Measurements from ENCODE around the gene COL4A4.

DNA sequence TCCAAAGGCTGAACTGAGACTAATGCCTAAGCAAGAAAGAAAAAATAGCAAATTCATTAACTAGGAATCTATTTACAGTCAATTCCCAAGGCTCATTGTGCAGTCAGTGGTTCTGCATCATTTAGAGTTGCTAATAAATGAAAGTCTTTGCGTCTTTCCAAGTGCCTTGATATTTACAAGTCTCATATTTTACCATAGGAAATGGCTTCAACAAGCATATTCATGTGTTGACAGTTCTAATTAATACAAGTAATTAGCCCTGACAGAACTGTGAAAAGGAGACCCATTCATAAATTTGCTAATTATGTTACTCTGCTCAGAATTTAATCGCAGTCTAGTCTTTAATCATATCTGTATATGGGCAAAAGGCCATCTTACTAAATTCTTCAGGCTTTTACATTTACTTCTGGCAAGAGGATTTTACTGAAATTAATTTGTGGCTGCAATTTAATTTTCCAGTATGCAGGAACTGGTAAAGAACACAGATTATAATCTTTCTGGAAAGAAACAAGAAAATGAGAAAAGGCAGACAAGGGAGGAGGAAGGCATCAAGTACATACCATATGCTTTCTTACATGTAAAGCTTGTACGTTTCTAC lies 201.7 kb downstream of the COL4A4 start:
- TF ChIP-seq MTA1 (CRISPR knock-in tag; IDR thresholded peaks at IDR 0.05; ENCODE audit: borderline replicate concordance) (no peak), ZNF513 (CRISPR knock-in tag; conservative IDR thresholded peaks at IDR 0.05) (no peak), CEBPB (IDR thresholded peaks at IDR 0.05; ENCODE audit: borderline replicate concordance, low read depth, low read length) (no peak), CTCF (CRISPR knock-in tag; IDR thresholded peaks at IDR 0.05) (no peak), CHD2 (IDR thresholded peaks at IDR 0.05; ENCODE audit: low read depth, low read length) (no peak), PLRG1 (conservative IDR thresholded peaks at IDR 0.05) (no peak), HNRNPUL1 (IDR thresholded peaks at IDR 0.05; ENCODE audit: low read depth, low read length) (no peak), ELF4 (CRISPR knock-in tag; IDR thresholded peaks at IDR 0.05; ENCODE audit: borderline replicate concordance) (no peak), CREB1 (IDR thresholded peaks at IDR 0.05) (no peak), CREB1 (CRISPR knock-in tag; IDR thresholded peaks at IDR 0.05) (no peak), ZNF256 (CRISPR knock-in tag; conservative IDR thresholded peaks at IDR 0.05) (no peak), ZIK1 (CRISPR knock-in tag; IDR thresholded peaks at IDR 0.05; ENCODE audit: borderline replicate concordance, low read depth) (no peak), SKIL (CRISPR knock-in tag; IDR thresholded peaks at IDR 0.05; ENCODE audit: borderline replicate concordance) (no peak), EP300 (IDR thresholded peaks at IDR 0.05; ENCODE audit: low read depth in 2 of 2, low read length in 2 of 2) (no peak), EP300 (CRISPR knock-in tag; IDR thresholded peaks at IDR 0.05; ENCODE audit: borderline replicate concordance) (no peak), GABPB1 (CRISPR knock-in tag; IDR thresholded peaks at IDR 0.05) (no peak)

Measured in HepG2 (cell line).